DOHH2 (cell line): ENCODE measurements around the gene TTC22.

ENCODE experiments used
- H3F3A ChIP-seq: fragments of 200-600 bp; sonication (generic), shearing (Covaris generic); 2 replicates; pipeline ENCODE4 v1.6.0; 2016; ENCODE audit warnings: antibody characterized with exemption, mild to moderate bottlenecking; ENCODE audit not compliant: control insufficient read depth, insufficient read depth
- H3K27ac ChIP-seq: fragments of 200-600 bp; sonication (generic); 2 replicates; pipeline ENCODE4 v1.5.1; 2014; ENCODE audit warnings: low read depth, mild to moderate bottlenecking, low read length, moderate library complexity
- H3K27me3 ChIP-seq: fragments of 200-600 bp; sonication (generic); 2 replicates; pipeline ENCODE4 v1.6.1; 2014; ENCODE audit warnings: mild to moderate bottlenecking, low read length, mixed read lengths; ENCODE audit not compliant: control insufficient read depth
- H3K36me3 ChIP-seq: fragments of 200-600 bp; sonication (generic); 2 replicates; pipeline ENCODE4 v1.6.1; 2014; ENCODE audit warnings: mild to moderate bottlenecking, low read length, moderate library complexity, mixed read lengths; ENCODE audit not compliant: control insufficient read depth
- H3K4me1 ChIP-seq: fragments of 200-600 bp; sonication (generic); 2 replicates; pipeline ENCODE4 v1.6.1; 2014; ENCODE audit warnings: mild to moderate bottlenecking, low read length, mixed read lengths; ENCODE audit not compliant: control insufficient read depth
- H3K4me2 ChIP-seq: fragments of 200-600 bp; sonication (generic); 2 replicates; pipeline ENCODE4 v1.6.0; 2014; ENCODE audit warnings: mild to moderate bottlenecking, low read length, moderate library complexity
- H3K4me3 ChIP-seq: fragments of 200-600 bp; sonication (generic); 2 replicates; pipeline ENCODE4 v1.5.1; 2014; ENCODE audit warnings: mild to moderate bottlenecking, low read length, mixed read lengths
- H3K79me2 ChIP-seq: fragments of 200-600 bp; sonication (generic); 2 replicates; pipeline ENCODE4 v1.6.1; 2014; ENCODE audit warnings: mild to moderate bottlenecking, low read length, mixed read lengths; ENCODE audit not compliant: control insufficient read depth
- H3K9me2 ChIP-seq: fragments of 200-600 bp; sonication (generic); replicated peaks from 2 replicates; pipeline ENCODE4 v1.6.1; 2014; ENCODE audit warnings: mild to moderate bottlenecking, low read length, mixed read lengths; ENCODE audit not compliant: control insufficient read depth
- H3K9me3 ChIP-seq: fragments of 200-600 bp; sonication (generic); 2 replicates; pipeline ENCODE4 v1.6.1; 2014; ENCODE audit warnings: antibody characterized with exemption, low read length, mixed read lengths; ENCODE audit not compliant: control insufficient read depth, insufficient read depth
- H4K20me1 ChIP-seq: fragments of 200-600 bp; sonication (generic); 2 replicates; pipeline ENCODE4 v1.6.0; 2014; ENCODE audit warnings: low read depth, mild to moderate bottlenecking, antibody characterized with exemption, low read length, moderate library complexity; ENCODE audit not compliant: control insufficient read depth, insufficient read depth
- CTCF ChIP-seq: fragments of 200-600 bp; sonication (generic); IDR thresholded peaks from one replicate; pipeline ENCODE4 v1.5.1; 2014; ENCODE audit warnings: antibody characterized with exemption, mild to moderate bottlenecking, low read depth, low read length; ENCODE audit not compliant: poor library complexity, severe bottlenecking
- EZH2phosphoT487 ChIP-seq: fragments of 200-600 bp; sonication (generic); IDR thresholded peaks from 2 replicates; pipeline ENCODE4 v1.6.1; 2017; ENCODE audit warnings: borderline replicate concordance, mild to moderate bottlenecking, antibody characterized with exemption, low read length, moderate library complexity, mixed read lengths

The TTC22 gene

DNA sequence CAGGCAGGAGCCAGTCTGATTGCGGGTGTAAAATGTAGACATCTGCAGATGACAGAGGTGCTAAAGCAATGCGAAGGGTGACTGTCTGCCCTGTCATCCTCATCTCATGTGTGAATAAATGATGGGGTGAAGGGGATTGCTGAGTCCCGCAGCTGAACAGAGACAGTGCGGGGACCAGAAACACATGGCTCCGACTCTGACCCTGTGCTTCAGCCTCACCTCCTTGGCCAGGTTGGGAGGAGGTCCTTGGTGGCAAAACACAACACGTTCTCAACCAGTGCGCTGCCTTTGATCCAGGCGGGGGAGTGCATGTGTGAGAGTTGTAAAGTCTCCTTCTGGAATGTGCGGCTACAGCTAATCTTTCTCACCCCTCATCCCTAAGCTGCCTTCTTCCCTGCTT, 32.0 kb upstream of the TTC22 start:
- no peaks in the 10 kb centered on the region for H3K4me1 ChIP-seq
- no peak overlapping the region for H3K4me2 ChIP-seq
- H3K27me3 ChIP-seq, result peaks cover 5% of the 10 kb centered on the region
- no peak for TF ChIP-seq EZH2phosphoT487
- TF ChIP-seq CTCF, result no peak
- H3K27ac ChIP-seq, result no peak overlapping the region
- H4K20me1 ChIP-seq, result no peaks in the 10 kb centered on the region
- no peaks in the 10 kb centered on the region for H3F3A ChIP-seq
- H3K79me2 ChIP-seq, result no peaks in the 10 kb centered on the region
- no peaks in the 10 kb centered on the region for H3K9me3 ChIP-seq
- no peak overlapping the region for H3K4me3 ChIP-seq
- no peaks in the 10 kb centered on the region for H3K9me2 ChIP-seq
- no peaks in the 10 kb centered on the region for H3K36me3 ChIP-seq

DNA sequence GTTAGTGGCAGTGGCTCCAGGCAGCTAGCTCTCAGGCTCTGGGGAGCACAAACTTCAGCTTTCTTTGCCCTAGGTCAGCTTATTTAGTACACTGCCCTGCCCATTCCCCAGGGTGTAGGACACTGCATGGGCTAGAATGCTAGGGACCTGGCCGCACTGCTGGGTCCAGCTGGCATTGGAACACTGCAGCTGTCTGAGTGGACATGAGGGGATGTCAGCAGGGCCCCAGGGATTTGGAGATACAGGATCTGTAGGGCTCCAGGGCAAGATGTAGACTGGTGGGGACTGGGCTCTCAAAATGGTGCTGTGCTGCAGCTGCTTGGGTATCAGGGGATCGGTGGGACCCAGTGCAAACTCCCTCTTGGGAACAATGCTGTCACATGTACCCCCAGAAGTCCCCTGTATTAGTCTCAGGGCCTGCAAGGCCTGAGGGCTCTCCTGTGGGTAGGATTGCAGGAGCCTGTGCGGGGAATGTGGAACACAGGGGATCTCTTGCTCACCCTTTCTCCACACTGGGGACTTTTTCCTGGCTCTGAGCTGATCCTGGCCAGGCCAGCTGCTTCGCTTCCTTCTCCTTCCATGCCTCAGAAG, 25.2 kb upstream of the TTC22 start:
- Histone ChIP-seq H3K4me1 (no peaks in the 10 kb centered on the region), H3K27me3 (0 out of 2 replicates have a peak, but pooled peaks cover 5% of the 10 kb centered on the region), H3K79me2 (no peaks in the 10 kb centered on the region), H3K27ac (no peak overlapping the region), H3F3A (no peaks in the 10 kb centered on the region), H3K4me2 (no peak overlapping the region), H3K36me3 (no peaks in the 10 kb centered on the region), H3K9me2 (no peaks in the 10 kb centered on the region), H4K20me1 (no peaks in the 10 kb centered on the region), H3K9me3 (peaks cover 5% of the 10 kb centered on the region; the same call in 1 of the 2 replicates), H3K4me3 (no peak overlapping the region)
- no peak for TF ChIP-seq CTCF
- TF ChIP-seq EZH2phosphoT487, result no peak

- Histone ChIP-seq H3F3A (no peaks in the 10 kb centered on the region), H4K20me1 (no peaks in the 10 kb centered on the region), H3K9me2 (no peaks in the 10 kb centered on the region), H3K36me3 (no peaks in the 10 kb centered on the region), H3K27ac (no peak overlapping the region), H3K4me3 (no peak overlapping the region), H3K79me2 (no peaks in the 10 kb centered on the region), H3K4me2 (no peak overlapping the region), H3K4me1 (no peaks in the 10 kb centered on the region), H3K27me3 (0 out of 2 replicates have a peak, but pooled peaks cover 5% of the 10 kb centered on the region), H3K9me3 (peaks cover 5% of the 10 kb centered on the region; the same call in 1 of the 2 replicates)
- TF ChIP-seq EZH2phosphoT487 (no peak), CTCF (no peak)
These were observed 24.6 kb upstream of the TTC22 start for GRCh38 chr1:54825696-54826095.
